Bone marrow (tissue), 2 donors: ENCODE data around the gene ASTN2.

Source experiments
- DNase-seq, 2 donors: peaks; one replicate each; lab custom pipeline; 2025; lab: John Stamatoyannopoulos, UW

The ASTN2 gene

GRCh38 chr9:116520218-116520617, 894.6 kb downstream of the ASTN2 start:
- no peak for DNase-seq

DNA sequence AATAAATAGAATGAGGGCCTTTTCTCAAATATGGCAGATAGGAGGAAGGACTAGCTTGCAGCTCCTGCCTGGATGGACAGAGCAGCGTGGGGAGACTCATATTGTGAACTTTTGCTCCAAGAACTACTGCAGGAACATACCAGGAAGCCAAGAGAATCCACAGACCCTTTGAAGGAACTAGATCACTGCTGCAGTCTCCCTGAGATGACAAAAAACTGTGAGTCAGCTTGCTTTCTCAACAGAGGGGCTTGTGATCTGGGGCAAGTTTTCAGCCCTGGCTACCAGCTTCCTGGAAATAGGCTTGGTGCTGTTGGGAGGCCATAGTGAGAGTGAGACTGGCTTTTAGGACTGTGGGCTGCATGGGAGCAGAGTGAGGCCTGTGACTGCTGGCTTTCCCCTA, 898.4 kb downstream of the ASTN2 start:
- no peak for DNase-seq

GRCh38 chr9:116515541-116515940, 899.3 kb downstream of the ASTN2 start:
- no peak for DNase-seq

- no peak for DNase-seq
Observed at GRCh38 chr9:116506685-116507084, 908.2 kb downstream of the ASTN2 start.

GRCh38 chr9:116504893-116505480, 909.9 kb downstream of the ASTN2 start:
- DNase-seq, result no peak

GRCh38 chr9:116504081-116504480, 910.8 kb downstream of the ASTN2 start:
- no peak for DNase-seq

- no peak for DNase-seq
Observed at GRCh38 chr9:116502746-116503145, 912.1 kb downstream of the ASTN2 start.

DNA sequence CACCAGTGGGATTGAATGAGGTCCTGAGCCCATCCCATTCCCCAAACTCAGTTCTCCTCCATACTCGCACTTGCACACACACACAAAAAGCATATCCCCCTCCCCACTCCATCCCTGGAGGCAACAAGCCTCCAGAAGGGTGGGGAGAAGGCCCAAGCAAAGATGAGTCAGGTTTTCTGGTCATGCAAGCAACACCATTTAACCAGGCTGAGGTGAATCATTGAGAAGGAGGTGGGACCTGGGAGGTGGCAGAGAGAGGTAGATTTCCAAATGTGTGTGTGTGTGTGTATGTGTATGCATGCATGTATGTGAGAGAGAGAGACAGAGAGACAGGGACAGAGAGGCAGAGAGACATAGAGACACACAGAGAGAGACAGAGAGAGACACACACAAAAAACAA, 913.0 kb downstream of the ASTN2 start:
- DNase-seq, result no peak

DNA sequence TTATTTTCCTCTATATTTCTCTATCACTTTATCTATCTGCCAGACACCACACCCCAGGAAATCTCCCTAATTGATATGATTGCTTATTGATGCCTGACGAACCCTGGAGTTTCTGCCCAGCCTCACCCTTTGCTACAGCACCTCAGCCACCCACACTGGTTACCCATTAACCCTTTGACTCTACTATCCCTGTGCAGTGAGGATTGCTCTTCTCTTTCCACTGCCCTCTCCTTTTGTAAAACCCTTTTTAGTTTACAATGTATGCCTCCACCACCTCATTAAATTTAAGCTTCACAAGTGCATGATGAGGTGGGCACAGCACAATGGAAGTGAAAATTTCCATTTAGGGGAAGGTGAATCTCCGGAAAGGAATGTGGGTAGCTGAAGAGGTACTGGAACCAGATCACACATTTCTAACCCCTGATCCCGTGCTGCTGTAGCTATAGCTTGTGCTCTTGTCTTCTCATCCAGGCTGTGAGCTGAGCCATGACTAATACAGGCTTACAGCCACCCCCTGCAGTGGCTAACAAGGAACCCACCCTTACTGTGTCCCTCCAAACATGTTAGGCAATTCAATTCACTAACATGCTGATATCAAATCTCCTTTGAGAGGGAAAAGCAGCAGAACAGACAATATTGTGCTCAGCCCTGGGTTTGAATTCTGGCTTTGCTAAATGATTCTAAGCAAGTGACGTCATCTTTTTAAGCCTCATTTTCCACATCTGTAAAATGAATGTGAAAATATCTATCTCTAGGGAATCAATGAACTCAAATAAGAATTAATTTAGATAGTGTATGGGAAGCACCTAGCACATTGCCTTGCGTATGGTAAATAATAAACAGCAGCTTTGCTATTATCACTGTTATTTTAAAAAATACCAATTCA, 914.6 kb downstream of the ASTN2 start:
- DNase-seq, result no peak

DNA sequence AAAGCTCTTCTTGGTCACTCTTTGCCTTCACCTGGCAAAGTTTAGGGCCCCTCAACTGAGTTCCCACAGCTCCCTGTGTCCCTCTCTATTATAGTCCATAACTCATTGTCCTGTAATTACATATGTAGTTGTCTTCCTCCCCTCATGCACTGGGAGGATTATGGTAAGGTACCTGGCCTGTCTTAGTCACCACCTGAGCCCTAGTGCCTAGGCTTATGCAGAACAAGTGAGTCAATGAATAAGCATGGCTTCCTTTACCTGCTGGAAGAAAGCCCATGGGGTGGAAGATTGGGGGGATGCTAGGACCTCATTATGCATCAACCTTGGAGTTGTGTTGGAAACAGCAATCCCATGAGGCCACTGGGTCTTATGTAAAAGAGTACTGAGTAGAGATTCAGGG, 915.4 kb downstream of the ASTN2 start:
- no peak for DNase-seq

DNA sequence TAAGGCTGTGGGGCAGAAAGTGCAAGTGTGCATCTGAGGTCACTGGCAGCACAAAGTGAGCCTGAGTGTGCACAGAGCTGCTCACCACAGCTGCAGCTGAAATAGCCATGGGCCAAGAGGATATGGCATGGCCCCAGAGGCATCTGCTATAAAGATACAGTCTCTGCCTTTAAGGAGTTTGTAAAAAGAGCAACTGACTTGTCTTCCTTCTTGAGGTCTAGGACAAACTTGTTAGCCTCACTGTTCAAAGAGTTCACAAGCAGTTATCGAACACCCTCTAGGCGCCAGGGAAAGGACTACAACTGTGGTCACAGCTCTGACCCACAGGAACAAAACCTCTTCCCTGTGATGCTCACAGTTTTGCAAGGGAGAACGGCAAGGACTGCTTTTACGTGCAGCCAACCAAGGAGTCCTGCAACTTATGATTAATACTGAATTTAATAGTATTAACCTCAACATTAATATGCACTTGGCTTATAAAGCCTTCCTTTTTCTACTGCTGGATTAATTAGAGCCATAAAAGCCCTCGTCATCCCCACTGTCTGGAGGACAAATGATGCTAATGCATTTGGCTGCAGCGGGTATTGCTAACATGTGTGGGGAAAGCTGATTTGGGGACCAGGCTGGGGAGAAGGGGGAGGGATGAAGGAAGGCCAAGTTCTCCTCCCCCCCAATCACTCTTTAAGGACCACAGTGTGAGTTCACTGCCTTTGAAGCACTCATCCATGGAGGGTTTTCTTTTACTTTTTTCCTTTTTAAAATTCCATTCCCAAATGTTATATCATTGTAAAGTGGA, 917.6 kb downstream of the ASTN2 start:
- DNase-seq, result no peak

DNA sequence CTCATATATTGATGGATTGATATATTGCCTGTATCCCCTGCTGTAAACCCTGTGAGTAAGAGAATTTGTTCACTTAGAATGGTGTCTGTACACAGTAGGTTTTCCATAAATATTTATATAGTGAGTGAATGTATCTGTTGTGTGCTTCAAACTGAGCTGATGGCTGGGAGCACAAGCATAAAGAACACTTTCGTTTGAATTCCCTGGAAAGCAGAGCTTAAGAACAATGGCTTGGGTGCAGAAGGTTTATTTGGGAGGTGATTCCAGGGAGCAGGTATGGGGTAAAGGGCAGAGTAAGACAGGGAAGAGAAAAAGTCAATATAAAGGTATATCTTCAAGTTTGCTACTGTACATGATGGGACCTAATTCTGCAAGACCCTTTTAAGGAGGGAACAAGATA, 918.7 kb downstream of the ASTN2 start:
- DNase-seq, result no peak

GRCh38 chr9:116495725-116496124, 919.1 kb downstream of the ASTN2 start:
- DNase-seq, result no peak

GRCh38 chr9:116494815-116495634, 919.8 kb downstream of the ASTN2 start:
- DNase-seq, result no peak

GRCh38 chr9:116493183-116493860, 921.5 kb downstream of the ASTN2 start:
- DNase-seq, result no peak

GRCh38 chr9:116491659-116492058, 923.2 kb downstream of the ASTN2 start:
- no peak for DNase-seq

GRCh38 chr9:116491219-116491618, 923.6 kb downstream of the ASTN2 start:
- no peak for DNase-seq

- DNase-seq, result no peak
Observed at GRCh38 chr9:116490321-116490720, 924.5 kb downstream of the ASTN2 start.

- no peak for DNase-seq
Observed at GRCh38 chr9:116488373-116488772, 926.5 kb downstream of the ASTN2 start.

DNA sequence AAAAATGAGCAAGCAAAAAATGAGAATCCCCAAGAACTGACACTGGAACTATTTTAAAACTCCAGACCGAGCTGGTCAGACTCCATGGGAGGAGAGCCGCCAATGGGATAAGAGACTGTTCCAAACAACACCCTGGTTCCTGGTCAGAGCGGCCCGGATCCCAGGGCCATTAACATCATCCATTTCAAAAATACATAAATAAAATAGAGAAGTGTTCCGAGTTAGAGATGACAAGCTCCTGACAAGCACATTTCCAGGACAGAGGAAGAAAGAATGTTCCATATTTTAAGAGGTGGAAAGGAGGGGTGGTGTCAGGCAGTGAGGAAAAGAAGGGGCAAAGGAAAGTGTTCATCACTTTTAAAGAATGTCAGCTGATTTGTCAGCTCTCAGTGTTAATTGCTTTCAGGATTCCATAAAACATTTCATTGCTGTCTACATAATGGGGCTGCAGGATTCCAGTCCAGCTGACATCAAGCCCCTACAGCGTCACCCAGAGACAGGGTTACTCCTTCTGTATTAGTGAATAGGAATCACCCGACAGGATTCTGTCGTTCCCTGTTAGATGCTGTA, 930.3 kb downstream of the ASTN2 start:
- DNase-seq, result no peak
